Muscle layer of duodenum (tissue), 2 donors: ENCODE measurements around the gene MCCC1.
"Not testable (repeated sequence)": the region's sequence is repeated elsewhere in the genome, so short reads cannot be mapped to it uniquely, and the experiment has no call there.

Experiments
- H3K27ac ChIP-seq: one replicate; pipeline ENCODE4 v1.7.0; 2013; ENCODE audit warnings: mild to moderate bottlenecking, low read length
- H3K27me3 ChIP-seq: one replicate; pipeline ENCODE4 v1.7.0; 2013; ENCODE audit warnings: low read depth, mild to moderate bottlenecking, control low read depth, low read length
- H3K36me3 ChIP-seq, 2 donors: one replicate each; pipeline ENCODE4 v1.7.0; 2013; ENCODE audit warnings: low read length in 2 of 2, control low read depth in 1 of 2, mild to moderate bottlenecking in 1 of 2; ENCODE audit not compliant: insufficient read depth in 2 of 2, control insufficient read depth in 1 of 2
- H3K4me1 ChIP-seq, 2 donors: one replicate each; pipeline ENCODE4 v1.7.0; 2013; ENCODE audit warnings: low read length in 2 of 2, mild to moderate bottlenecking in 2 of 2, control low read depth in 1 of 2, moderate library complexity in 1 of 2; ENCODE audit not compliant: insufficient read depth in 2 of 2, control insufficient read depth in 1 of 2
- H3K4me3 ChIP-seq, 2 donors: one replicate each; pipeline ENCODE4 v1.7.0; 2013; ENCODE audit warnings: low read length in 2 of 2, low read depth in 1 of 2, mild to moderate bottlenecking in 1 of 2
- H3K9me3 ChIP-seq, 2 donors: one replicate each; pipeline ENCODE4 v1.7.0; 2013; ENCODE audit warnings: low read length in 2 of 2, control low read depth in 1 of 2, mild to moderate bottlenecking in 1 of 2; ENCODE audit not compliant: control insufficient read depth in 1 of 2
- donor health status: healthy.

The MCCC1 gene

GRCh38 chr3:183074881-183075280 is 24.4 kb downstream of the MCCC1 start:
- Histone ChIP-seq H3K27ac (no peak overlapping the region), H3K27me3 (no peaks in the 10 kb centered on the region), H3K4me1 (no peaks in the 10 kb centered on the region), H3K36me3 (peaks cover 1 to 17% of the 10 kb centered on the region in 2 donors), H3K4me3 (no peak overlapping the region), H3K9me3 (no peaks in the 10 kb centered on the region)

GRCh38 chr3:183074261-183074660 is 25.0 kb downstream of the MCCC1 start:
- H3K4me3 ChIP-seq = no peak overlapping the region
- no peaks in the 10 kb centered on the region for H3K9me3 ChIP-seq
- H3K4me1 ChIP-seq = no peaks in the 10 kb centered on the region
- H3K27me3 ChIP-seq = no peaks in the 10 kb centered on the region
- H3K27ac ChIP-seq = no peak overlapping the region
- H3K36me3 ChIP-seq = peaks cover 4 to 23% of the 10 kb centered on the region in 2 donors

GRCh38 chr3:183073839-183074238 is 25.5 kb downstream of the MCCC1 start:
- peaks cover 4 to 23% of the 10 kb centered on the region in 2 donors for H3K36me3 ChIP-seq
- no peak overlapping the region for H3K27ac ChIP-seq
- H3K9me3 ChIP-seq = no peaks in the 10 kb centered on the region
- H3K27me3 ChIP-seq = no peaks in the 10 kb centered on the region
- no peaks in the 10 kb centered on the region for H3K4me1 ChIP-seq
- H3K4me3 ChIP-seq = no peak overlapping the region

GRCh38 chr3:183070892-183071291 is 28.4 kb downstream of the MCCC1 start:
- H3K27me3 ChIP-seq = no peaks in the 10 kb centered on the region
- H3K36me3 ChIP-seq = peaks cover 17 to 32% of the 10 kb centered on the region in 2 donors
- no peaks in the 10 kb centered on the region for H3K9me3 ChIP-seq
- no peak overlapping the region for H3K4me3 ChIP-seq
- no peak overlapping the region for H3K27ac ChIP-seq
- no peaks in the 10 kb centered on the region for H3K4me1 ChIP-seq

GRCh38 chr3:183069086-183069485 is 30.2 kb downstream of the MCCC1 start:
- no peaks in the 10 kb centered on the region for H3K9me3 ChIP-seq
- H3K4me1 ChIP-seq = no peaks in the 10 kb centered on the region
- H3K27me3 ChIP-seq = no peaks in the 10 kb centered on the region
- H3K4me3 ChIP-seq = no peak overlapping the region
- no peak overlapping the region for H3K27ac ChIP-seq
- H3K36me3 ChIP-seq = peaks cover 17 to 32% of the 10 kb centered on the region in 2 donors

GRCh38 chr3:183066891-183067290 is 32.4 kb downstream of the MCCC1 start:
- H3K36me3 ChIP-seq = peaks cover 17 to 32% of the 10 kb centered on the region in 2 donors

GRCh38 chr3:183064475-183064874 is 34.8 kb downstream of the MCCC1 start:
- Histone ChIP-seq H3K27ac (no peak overlapping the region), H3K4me3 (no peak overlapping the region), H3K27me3 (no peaks in the 10 kb centered on the region), H3K9me3 (no peaks in the 10 kb centered on the region), H3K4me1 (no peaks in the 10 kb centered on the region), H3K36me3 (peaks cover 11 to 13% of the 10 kb centered on the region in 2 donors)

More at GRCh38 chr3:183066891-183067290, 32.4 kb downstream of the MCCC1 start:
- not testable (repeated sequence) for H3K9me3 ChIP-seq, H3K4me1 ChIP-seq, H3K4me3 ChIP-seq, H3K27ac ChIP-seq, H3K27me3 ChIP-seq

GRCh38 chr3:183061391-183062172 is 37.7 kb downstream of the MCCC1 start:
- H3K4me1 ChIP-seq = no peaks in the 10 kb centered on the region
- H3K4me3 ChIP-seq = no peak overlapping the region
- H3K36me3 ChIP-seq = peaks cover 0 to 6% of the 10 kb centered on the region in 2 donors
- no peaks in the 10 kb centered on the region for H3K9me3 ChIP-seq
- H3K27ac ChIP-seq = no peak overlapping the region
- no peaks in the 10 kb centered on the region for H3K27me3 ChIP-seq

GRCh38 chr3:183058351-183058750 is 40.9 kb downstream of the MCCC1 start:
- H3K9me3 ChIP-seq = no peaks in the 10 kb centered on the region
- no peaks in the 10 kb centered on the region for H3K4me1 ChIP-seq
- no peaks in the 10 kb centered on the region for H3K27me3 ChIP-seq
- H3K4me3 ChIP-seq = no peak overlapping the region
- peaks cover 0 to 6% of the 10 kb centered on the region in 2 donors for H3K36me3 ChIP-seq
- H3K27ac ChIP-seq = no peak overlapping the region

- H3K4me1 ChIP-seq = no peaks in the 10 kb centered on the region
- H3K9me3 ChIP-seq = no peaks in the 10 kb centered on the region
- no peaks in the 10 kb centered on the region for H3K27me3 ChIP-seq
- H3K27ac ChIP-seq = no peak overlapping the region
- no peak overlapping the region for H3K4me3 ChIP-seq
- H3K36me3 ChIP-seq = peaks cover 5 to 31% of the 10 kb centered on the region in 2 donors
Measured at GRCh38 chr3:183050706-183051105, 48.6 kb downstream of the MCCC1 start.

GRCh38 chr3:183046883-183047282 is 52.4 kb downstream of the MCCC1 start:
- no peaks in the 10 kb centered on the region for H3K9me3 ChIP-seq
- H3K36me3 ChIP-seq = peaks cover 21 to 48% of the 10 kb centered on the region in 2 donors
- H3K4me3 ChIP-seq = no peak overlapping the region
- no peaks in the 10 kb centered on the region for H3K4me1 ChIP-seq
- H3K27ac ChIP-seq = no peak overlapping the region
- H3K27me3 ChIP-seq = no peaks in the 10 kb centered on the region
